Lower lobe of right lung (tissue), 2 donors: ENCODE results near the gene PCDH9. TPM values are rescaled to one million over a fixed set of nuclear protein-coding genes. Genes with fewer than 3 reads are reported as not detected.

Experiments
- ATAC-seq, 2 donors: fragments of 200-7000 bp; cut with Tn5 transposase; one replicate each; pipeline ENCODE4 v1.9.1; 2020 to 2022; ENCODE audit warnings: mild to moderate bottlenecking in 2 of 2, moderate library complexity in 2 of 2
- DNase-seq: peaks from one replicate; pipeline ENCODE4 v3.0.0-alpha.2; 2020
- H3K27ac ChIP-seq: fragments of 200-600 bp; one replicate; pipeline ENCODE4 v1.8.0; 2022
- H3K27me3 ChIP-seq: fragments of 200-600 bp; one replicate; pipeline ENCODE4 v1.8.0; 2022; ENCODE audit warnings: low read depth
- H3K36me3 ChIP-seq: fragments of 200-600 bp; one replicate; pipeline ENCODE4 v1.8.0; 2022; ENCODE audit warnings: mild to moderate bottlenecking
- H3K4me1 ChIP-seq: fragments of 200-600 bp; one replicate; pipeline ENCODE4 v1.8.0; 2022
- H3K4me3 ChIP-seq: fragments of 200-600 bp; one replicate; pipeline ENCODE4 v1.8.0; 2022; ENCODE audit warnings: mild to moderate bottlenecking
- H3K9me3 ChIP-seq: fragments of 200-600 bp; one replicate; pipeline ENCODE4 v1.8.0; 2022
- CTCF ChIP-seq: fragments of 200-600 bp; IDR thresholded peaks from one replicate; pipeline ENCODE4 v1.8.0; 2022; ENCODE audit warnings: antibody characterized with exemption, mild to moderate bottlenecking
- intact Hi-C: fragments of 100-400 bp; cut with DNase I; formaldehyde crosslinking; loops from one replicate; pipeline ENCODE4 v1.11.0; 2022
- total RNA-seq: library from RNA; stranded (reverse); fragmentation: NEBNext Ultra II Directional; extraction: Animal tissue kit (Norgen Biotek cat#: 25700); gene quantifications from one replicate; pipeline ENCODE4 v1.2.1, GENCODE V29; 2021
- donor health status: DM: no; HTN: yes; CAD: no; lungs with severe emphysema.

Gene PCDH9
- total RNA-seq, 1 donor from 2014 or later = 8.9 TPM

GRCh38 chr13:66640231-66640630 is 589.9 kb downstream of the PCDH9 start:
- Histone ChIP-seq H3K36me3 (no peaks in the 10 kb centered on the region), H3K4me3 (no peak overlapping the region), H3K27ac (no peak overlapping the region), H3K9me3 (no peaks in the 10 kb centered on the region), H3K27me3 (no peaks in the 10 kb centered on the region), H3K4me1 (no peaks in the 10 kb centered on the region)
- ATAC-seq (no peak), DNase-seq (no peak)
- no peak for TF ChIP-seq CTCF
- intact Hi-C loops = no loop called here

GRCh38 chr13:66639044-66639443 is 591.1 kb downstream of the PCDH9 start:
- no peaks in the 10 kb centered on the region for H3K27me3 ChIP-seq
- intact Hi-C loops = no loop called here
- no peak for ATAC-seq
- H3K27ac ChIP-seq = no peak overlapping the region
- H3K9me3 ChIP-seq = no peaks in the 10 kb centered on the region
- no peak overlapping the region for H3K4me3 ChIP-seq
- H3K36me3 ChIP-seq = no peaks in the 10 kb centered on the region
- H3K4me1 ChIP-seq = no peaks in the 10 kb centered on the region
- no peak for DNase-seq
- TF ChIP-seq CTCF = no peak

GRCh38 chr13:66635526-66635925 is 594.6 kb downstream of the PCDH9 start:
- H3K4me1 ChIP-seq = no peaks in the 10 kb centered on the region
- intact Hi-C loops = no loop called here
- no peak overlapping the region for H3K27ac ChIP-seq
- no peaks in the 10 kb centered on the region for H3K9me3 ChIP-seq
- H3K36me3 ChIP-seq = no peaks in the 10 kb centered on the region
- no peak overlapping the region for H3K4me3 ChIP-seq
- DNase-seq (no peak), ATAC-seq (no peak)
- H3K27me3 ChIP-seq = no peaks in the 10 kb centered on the region
- TF ChIP-seq CTCF = no peak

- DNase-seq = no peak
- no peaks in the 10 kb centered on the region for H3K36me3 ChIP-seq
Observed at GRCh38 chr13:66634384-66634783, 595.8 kb downstream of the PCDH9 start.

GRCh38 chr13:66627512-66627911 is 602.6 kb downstream of the PCDH9 start:
- no peak for ATAC-seq
- H3K4me3 ChIP-seq = no peak overlapping the region
- no peaks in the 10 kb centered on the region for H3K9me3 ChIP-seq
- no peak for DNase-seq
- H3K36me3 ChIP-seq = no peaks in the 10 kb centered on the region
- intact Hi-C loops = no loop called here
- no peak for TF ChIP-seq CTCF
- H3K4me1 ChIP-seq = no peaks in the 10 kb centered on the region
- no peaks in the 10 kb centered on the region for H3K27me3 ChIP-seq
- H3K27ac ChIP-seq = no peak overlapping the region

More at GRCh38 chr13:66634384-66634783, 595.8 kb downstream of the PCDH9 start:
- H3K27ac ChIP-seq = no peak overlapping the region
- no peak for TF ChIP-seq CTCF
- H3K9me3 ChIP-seq = no peaks in the 10 kb centered on the region
- no peaks in the 10 kb centered on the region for H3K27me3 ChIP-seq
- intact Hi-C loops = no loop called here
- H3K4me3 ChIP-seq = no peak overlapping the region
- H3K4me1 ChIP-seq = no peaks in the 10 kb centered on the region
- ATAC-seq = no peak

- H3K36me3 ChIP-seq = no peaks in the 10 kb centered on the region
- no peaks in the 10 kb centered on the region for H3K4me1 ChIP-seq
- H3K9me3 ChIP-seq = no peaks in the 10 kb centered on the region
- no peak overlapping the region for H3K4me3 ChIP-seq
- ATAC-seq = no peak
- H3K27me3 ChIP-seq = no peaks in the 10 kb centered on the region
- intact Hi-C loops = no loop called here
- no peak for DNase-seq
- no peak overlapping the region for H3K27ac ChIP-seq
- no peak for TF ChIP-seq CTCF
Observed at GRCh38 chr13:66624302-66624701, 605.8 kb downstream of the PCDH9 start.
